Keratinocyte (primary cell): ENCODE results near the gene TMEM263. TPM values are rescaled to one million over a fixed set of nuclear protein-coding genes. Genes with fewer than 3 reads are reported as not detected.
A peak's percentile ranks its signal among the peaks of the same experiment; 100 is the strongest.

Experiments
- DNase-seq: peaks from one replicate; pipeline ENCODE4 v3.0.0-alpha.2; 2011; ENCODE audit warnings: low read depth, missing footprints, low spot score
- FAIRE-seq: peaks from 2 replicates; lab custom pipeline; 2011; peaks lifted over from hg19 to GRCh38; lab: Jason Lieb, UNC
- H2AFZ ChIP-seq: 2 replicates; pipeline ENCODE4 v1.6.0; 2012; ENCODE audit warnings: low read length, control low read depth, inconsistent platforms; ENCODE audit not compliant: control insufficient read depth
- H3K27ac ChIP-seq: 2 replicates; pipeline ENCODE4 v1.5.1; 2011; ENCODE audit warnings: low read length; ENCODE audit not compliant: control insufficient read depth, insufficient read depth
- H3K27me3 ChIP-seq: 3 replicates; pipeline ENCODE4 v1.6.0; 2011; ENCODE audit warnings: low read length; ENCODE audit not compliant: control insufficient read depth, insufficient read depth; ENCODE audit errors: extremely low read depth
- H3K36me3 ChIP-seq, 2 experiments: 2 replicates in 1 of 2; 3 replicates in 1 of 2; pipeline ENCODE4 v1.5.1; 2011; ENCODE audit warnings: low read length in 2 of 2, mild to moderate bottlenecking in 1 of 2; ENCODE audit not compliant: control insufficient read depth in 2 of 2, insufficient read depth in 2 of 2; ENCODE audit errors: extremely low read depth in 1 of 2
- H3K4me1 ChIP-seq: 3 replicates; pipeline ENCODE4 v1.5.1; 2011; ENCODE audit warnings: low read length; ENCODE audit not compliant: control insufficient read depth, insufficient read depth; ENCODE audit errors: extremely low read depth
- H3K4me2 ChIP-seq: 3 replicates; pipeline ENCODE4 v1.6.0; 2011; ENCODE audit warnings: low read depth, low read length; ENCODE audit not compliant: control insufficient read depth, insufficient read depth; ENCODE audit errors: extremely low read depth
- H3K4me3 ChIP-seq, 3 experiments: fragments of 200-600 bp in 1 of 3; sonication (generic) in 1 of 3; 2 replicates in 2 of 3; 3 replicates in 1 of 3; pipeline ENCODE4 v1.5.1; 2011 to 2016; ENCODE audit warnings: low read length in 3 of 3, mild to moderate bottlenecking in 3 of 3, control low read depth in 2 of 3, inconsistent platforms in 1 of 3, low read depth in 1 of 3, mixed read lengths in 1 of 3, mixed run types in 1 of 3, moderate library complexity in 1 of 3; ENCODE audit not compliant: control insufficient read depth in 2 of 3, insufficient read depth in 2 of 3; ENCODE audit errors: extremely low read depth in 1 of 3
- H3K79me2 ChIP-seq: 2 replicates; pipeline ENCODE4 v1.6.0; 2012; ENCODE audit warnings: low read length; ENCODE audit not compliant: control insufficient read depth, insufficient read depth
- H3K9ac ChIP-seq: 3 replicates; pipeline ENCODE4 v1.6.0; 2011; ENCODE audit warnings: low read length; ENCODE audit not compliant: control insufficient read depth, insufficient read depth; ENCODE audit errors: extremely low read depth
- H3K9me1 ChIP-seq: 3 replicates; pipeline ENCODE4 v1.6.0; 2011; ENCODE audit warnings: low read length; ENCODE audit not compliant: control insufficient read depth, insufficient read depth; ENCODE audit errors: extremely low read depth
- H3K9me3 ChIP-seq: 2 replicates; pipeline ENCODE4 v1.5.1; 2012; ENCODE audit warnings: low read depth, low read length; ENCODE audit not compliant: control insufficient read depth
- H4K20me1 ChIP-seq: 3 replicates; pipeline ENCODE4 v1.6.0; 2011; ENCODE audit warnings: low read length; ENCODE audit not compliant: control insufficient read depth, insufficient read depth; ENCODE audit errors: extremely low read depth
- EZH2 ChIP-seq: IDR thresholded peaks from one replicate; pipeline ENCODE4 v1.6.1; 2012; ENCODE audit warnings: inconsistent platforms, mild to moderate bottlenecking, low read length, moderate library complexity
- dilution Hi-C: fragments of 300-500 bp; cut with MboI; formaldehyde crosslinking; loops from one replicate; pipeline ENCODE4 v1.7.0; 2020; ENCODE audit warnings: low sequenced_read_pairs; ENCODE audit not compliant: extremely low pct_ligation_motif_present
- polyA plus RNA-seq, 5 experiments: library from polyadenylated mRNA; depleted of rRNA in 3 of 5; stranded (reverse) in 3 of 5; stranded (forward) in 1 of 5; unstranded in 1 of 5; fragments of >200 nt; gene quantifications; 1 replicate in 1 of 5; 2 replicates in 3 of 5; 3 replicates in 1 of 5; pipeline versions ENCODE4 v1.2.1 to v1.2.3, GENCODE V29; 2011 to 2012; ENCODE audit warnings: missing spikeins in 2 of 5, low read depth in 1 of 5, low replicate concordance in 1 of 5
- TF ChIP-seq, protein P1 (sequence below), 3 experiments: IDR thresholded peaks in 1 of 3; conservative IDR thresholded peaks in 1 of 3; optimal IDR thresholded peaks in 1 of 3; 2 replicates in 2 of 3; 3 replicates in 1 of 3; pipeline versions ENCODE3 to v1.5.1; 2011; ENCODE audit warnings: low read length in 3 of 3, mild to moderate bottlenecking in 3 of 3, moderate library complexity in 2 of 3, control low read depth in 1 of 3, inconsistent platforms in 1 of 3; ENCODE audit not compliant: insufficient read depth in 2 of 3; ENCODE audit errors: extremely low read depth in 1 of 3

Gene TMEM263
- polyA plus RNA-seq, 1 donor (not counting 4 experiments of a cell fraction or from before 2014, with no cell fraction given), result 22.0 TPM

DNA sequence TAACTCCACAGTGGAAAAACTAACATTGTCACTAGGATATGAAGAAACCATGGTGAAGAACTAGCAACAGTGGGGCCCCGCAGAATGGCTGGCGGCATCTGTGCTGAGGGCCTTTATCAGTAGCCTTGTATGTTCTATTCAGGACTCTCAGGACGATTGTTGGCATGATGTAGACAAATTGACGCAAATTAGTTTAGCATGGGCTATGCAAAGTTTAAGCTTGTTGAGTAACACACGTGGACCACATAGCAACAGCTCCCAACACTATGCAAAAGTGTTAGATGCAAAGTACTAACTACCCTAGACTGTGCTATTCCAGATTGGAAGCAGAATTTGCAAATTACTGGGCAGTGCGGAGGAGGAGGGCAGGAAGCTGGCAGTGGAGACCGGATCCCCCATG, 38.2 kb upstream of the TMEM263 start:
- Histone ChIP-seq H3K4me2 (no peak overlapping the region), H3K9me1 (no peaks in the 10 kb centered on the region), H3K9ac (no peak overlapping the region), H3K79me2 (no peaks in the 10 kb centered on the region), H4K20me1 (no peaks in the 10 kb centered on the region), H3K27ac (no peak overlapping the region), H3K27me3 (no peaks in the 10 kb centered on the region), H3K4me1 (no peaks in the 10 kb centered on the region), H3K36me3 (no peaks in the 10 kb centered on the region), H3K4me3 (no peak overlapping the region), H3K9me3 (no peaks in the 10 kb centered on the region), H2AFZ (no peak overlapping the region)
- no peak for TF ChIP-seq EZH2
- TF ChIP-seq, protein P1, sequence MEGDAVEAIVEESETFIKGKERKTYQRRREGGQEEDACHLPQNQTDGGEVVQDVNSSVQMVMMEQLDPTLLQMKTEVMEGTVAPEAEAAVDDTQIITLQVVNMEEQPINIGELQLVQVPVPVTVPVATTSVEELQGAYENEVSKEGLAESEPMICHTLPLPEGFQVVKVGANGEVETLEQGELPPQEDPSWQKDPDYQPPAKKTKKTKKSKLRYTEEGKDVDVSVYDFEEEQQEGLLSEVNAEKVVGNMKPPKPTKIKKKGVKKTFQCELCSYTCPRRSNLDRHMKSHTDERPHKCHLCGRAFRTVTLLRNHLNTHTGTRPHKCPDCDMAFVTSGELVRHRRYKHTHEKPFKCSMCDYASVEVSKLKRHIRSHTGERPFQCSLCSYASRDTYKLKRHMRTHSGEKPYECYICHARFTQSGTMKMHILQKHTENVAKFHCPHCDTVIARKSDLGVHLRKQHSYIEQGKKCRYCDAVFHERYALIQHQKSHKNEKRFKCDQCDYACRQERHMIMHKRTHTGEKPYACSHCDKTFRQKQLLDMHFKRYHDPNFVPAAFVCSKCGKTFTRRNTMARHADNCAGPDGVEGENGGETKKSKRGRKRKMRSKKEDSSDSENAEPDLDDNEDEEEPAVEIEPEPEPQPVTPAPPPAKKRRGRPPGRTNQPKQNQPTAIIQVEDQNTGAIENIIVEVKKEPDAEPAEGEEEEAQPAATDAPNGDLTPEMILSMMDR (optimal IDR thresholded peaks at IDR 0.05 in 1 of 3, IDR thresholded peaks at IDR 0.05 in 1 of 3, conservative IDR thresholded peaks at IDR 0.05 in 1 of 3; ENCODE audit: extremely low read depth in 1 of 3, insufficient read depth in 2 of 3, low read length in 3 of 3), result no peak
- FAIRE-seq (no peak), DNase-seq (no peak)
- dilution Hi-C loops, result no loop called here

DNA sequence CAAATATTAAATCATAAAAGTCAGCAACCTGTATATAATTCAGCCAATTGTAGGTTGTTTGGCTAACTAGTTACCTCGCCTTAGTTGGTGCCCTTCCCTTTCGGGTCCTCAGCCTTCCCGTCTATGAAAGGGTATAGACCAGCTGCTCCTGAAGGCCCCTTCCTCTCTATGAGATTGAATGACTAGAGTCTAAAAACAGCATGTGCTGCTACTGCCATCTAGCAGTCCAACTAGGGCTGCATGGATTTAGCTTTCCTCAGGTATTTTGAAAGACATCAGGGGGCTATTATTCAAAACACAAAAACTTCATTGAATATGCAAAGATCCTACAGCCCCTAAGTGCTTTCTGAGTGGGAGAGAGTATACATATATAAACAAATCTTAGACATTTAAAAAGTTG, 37.0 kb upstream of the TMEM263 start:
- FAIRE-seq (no peak), DNase-seq (no peak)
- H3K9ac ChIP-seq, result no peak overlapping the region
- H3K4me1 ChIP-seq, result no peaks in the 10 kb centered on the region
- no peaks in the 10 kb centered on the region for H4K20me1 ChIP-seq
- H3K36me3 ChIP-seq, result no peaks in the 10 kb centered on the region
- H3K9me3 ChIP-seq, result no peaks in the 10 kb centered on the region
- no peak overlapping the region for H3K4me2 ChIP-seq
- dilution Hi-C loops, result no loop called here
- no peak overlapping the region for H3K4me3 ChIP-seq
- no peak overlapping the region for H3K27ac ChIP-seq
- H2AFZ ChIP-seq, result no peak overlapping the region
- TF ChIP-seq, protein P1 (optimal IDR thresholded peaks at IDR 0.05 in 1 of 3, IDR thresholded peaks at IDR 0.05 in 1 of 3, conservative IDR thresholded peaks at IDR 0.05 in 1 of 3; ENCODE audit: extremely low read depth in 1 of 3, insufficient read depth in 2 of 3, low read length in 3 of 3), result peak; percentile 38 to 63 (median 55)
- no peak for TF ChIP-seq EZH2
- H3K79me2 ChIP-seq, result no peaks in the 10 kb centered on the region
- no peaks in the 10 kb centered on the region for H3K27me3 ChIP-seq
- H3K9me1 ChIP-seq, result no peaks in the 10 kb centered on the region
